GM18498 (cell line): ENCODE data around the gene TSSK3.
"Not testable (repeated sequence)": the region's sequence is repeated elsewhere in the genome, so short reads cannot be mapped to it uniquely, and the experiment has no call there.

Source experiments
- ATAC-seq: cut with Tn5 transposase; IDR thresholded peaks from one replicate; pipeline ENCODE4 v1.9.1; 2021; ENCODE audit warnings: mild to moderate bottlenecking, moderate library complexity; ENCODE audit not compliant: unreplicated experiment

TSSK3 gene

DNA sequence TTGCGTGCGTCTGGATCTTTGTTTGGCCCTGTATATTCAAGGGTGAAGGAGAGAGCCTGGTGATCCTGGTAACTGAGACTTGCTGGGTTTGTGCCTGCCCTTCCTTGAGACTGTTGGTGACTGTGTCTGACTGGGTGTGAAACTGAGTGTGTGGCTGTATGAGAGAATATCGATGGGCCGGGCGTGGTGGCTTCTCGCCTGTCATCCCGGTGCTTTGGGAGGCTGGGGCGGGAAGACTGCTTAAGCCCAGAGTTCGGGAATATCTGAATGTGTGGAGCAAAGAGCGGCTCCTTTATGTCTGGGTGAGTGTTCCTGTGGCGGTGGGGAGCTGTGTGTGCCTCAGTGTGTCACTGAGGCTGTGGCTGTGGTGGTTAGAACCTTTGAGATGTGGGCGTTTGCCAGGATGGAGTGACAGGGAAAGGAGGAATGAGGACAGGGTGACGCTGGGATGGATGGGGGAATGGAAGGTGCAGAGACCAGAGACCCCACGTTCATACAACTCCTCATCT, 23.6 kb upstream of the TSSK3 start:
- no peak for ATAC-seq

DNA sequence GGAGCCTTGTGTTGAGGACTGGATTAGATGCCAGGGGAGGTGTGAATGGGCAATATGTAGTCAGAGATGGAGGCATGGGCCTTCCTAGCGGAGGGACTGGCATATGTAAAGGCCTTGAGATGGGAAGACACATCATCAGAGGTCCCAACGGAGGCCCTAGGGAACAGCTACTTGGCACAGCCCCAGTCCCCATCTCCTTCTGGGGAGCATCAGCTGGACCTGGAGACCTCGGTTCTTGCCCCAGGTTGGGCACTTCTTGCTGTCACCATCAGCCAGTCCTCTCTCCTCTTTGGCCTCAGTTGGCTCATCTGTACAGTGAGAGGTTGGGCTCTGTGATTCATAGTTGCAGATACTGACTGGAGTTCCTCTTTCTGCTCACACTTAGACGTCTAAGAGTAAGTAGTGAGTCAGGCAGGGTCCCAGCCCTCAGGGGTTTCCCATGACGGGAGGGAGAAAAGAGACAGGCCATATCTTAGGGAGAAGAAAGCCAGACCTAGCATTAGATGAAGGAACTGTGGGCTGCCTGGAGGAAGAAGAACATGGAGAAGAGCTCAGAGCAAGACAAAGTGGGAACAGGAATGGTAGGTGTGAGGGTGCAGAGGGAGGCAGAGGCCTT, 22.9 kb upstream of the TSSK3 start:
- no peak for ATAC-seq

- ATAC-seq, result no peak
Measured at GRCh38 chr1:32341186-32341757, 21.1 kb upstream of the TSSK3 start.

- ATAC-seq, result no peak
Measured at GRCh38 chr1:32341971-32342370, 20.4 kb upstream of the TSSK3 start.

GRCh38 chr1:32342704-32343103, 19.6 kb upstream of the TSSK3 start:
- no peak for ATAC-seq

DNA sequence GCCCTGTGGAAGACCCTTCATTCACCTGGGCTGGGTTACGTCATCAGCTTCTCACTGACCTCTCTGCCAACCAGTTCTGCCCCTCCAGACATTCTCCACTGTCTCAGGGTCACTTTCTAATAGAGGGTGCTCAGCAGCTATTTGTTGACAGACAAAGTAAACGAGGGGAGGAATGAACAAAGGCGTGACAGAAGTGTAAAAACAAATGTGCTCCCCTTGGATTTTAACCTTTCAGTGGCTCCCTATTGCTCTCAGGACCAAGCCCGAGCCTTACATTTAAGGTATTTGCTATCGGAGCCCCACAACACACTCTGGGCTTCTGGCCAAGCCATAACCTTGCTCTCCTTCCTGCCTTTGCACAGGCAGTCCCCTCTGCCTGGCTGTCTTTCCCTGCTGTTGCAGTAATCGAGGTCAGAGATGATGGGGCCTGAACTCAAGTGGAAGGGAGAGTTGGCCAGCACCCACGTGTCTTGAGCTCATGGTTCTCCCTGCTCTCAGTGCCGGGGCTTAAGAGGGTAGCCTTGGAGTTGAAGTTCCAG, 17.0 kb upstream of the TSSK3 start:
- ATAC-seq, result no peak

DNA sequence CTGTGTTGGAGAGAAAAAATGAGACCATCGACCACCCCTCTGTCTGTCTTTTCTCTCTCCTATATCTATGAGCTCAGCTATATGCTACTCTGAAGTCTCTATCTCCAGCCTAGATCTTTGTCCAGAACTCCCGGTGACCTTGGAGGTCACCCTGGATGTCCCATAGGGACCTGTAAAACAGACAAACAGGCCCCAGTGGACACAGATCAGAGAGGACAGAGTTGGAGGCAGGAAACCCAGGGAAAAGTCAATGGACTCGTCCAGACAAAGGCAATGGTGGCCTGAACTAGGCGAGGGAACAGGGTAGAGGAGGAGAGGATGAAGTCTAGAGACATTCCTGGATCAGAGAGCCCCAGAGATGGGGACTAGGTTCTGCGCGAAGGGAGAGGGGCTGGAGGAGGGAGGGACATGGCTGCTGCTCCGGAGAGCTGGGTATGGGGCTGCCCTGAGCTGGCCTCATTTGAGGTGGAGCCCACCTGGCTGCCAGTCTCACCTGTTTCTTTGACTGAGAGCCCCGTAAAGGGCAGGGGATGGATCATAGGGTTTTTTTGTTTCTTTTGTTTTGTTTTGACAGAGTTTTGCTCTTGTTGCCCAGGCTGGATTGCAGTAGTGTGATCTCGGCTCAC, 15.7 kb upstream of the TSSK3 start:
- ATAC-seq, result no peak

- ATAC-seq, result no peak
Measured at GRCh38 chr1:32349211-32349708, 13.1 kb upstream of the TSSK3 start.

GRCh38 chr1:32350785-32351398, 11.4 kb upstream of the TSSK3 start:
- ATAC-seq, result peak; percentile 49

- peak; percentile 90 for ATAC-seq
Measured at GRCh38 chr1:32351399-32352238, 10.7 kb upstream of the TSSK3 start.

DNA sequence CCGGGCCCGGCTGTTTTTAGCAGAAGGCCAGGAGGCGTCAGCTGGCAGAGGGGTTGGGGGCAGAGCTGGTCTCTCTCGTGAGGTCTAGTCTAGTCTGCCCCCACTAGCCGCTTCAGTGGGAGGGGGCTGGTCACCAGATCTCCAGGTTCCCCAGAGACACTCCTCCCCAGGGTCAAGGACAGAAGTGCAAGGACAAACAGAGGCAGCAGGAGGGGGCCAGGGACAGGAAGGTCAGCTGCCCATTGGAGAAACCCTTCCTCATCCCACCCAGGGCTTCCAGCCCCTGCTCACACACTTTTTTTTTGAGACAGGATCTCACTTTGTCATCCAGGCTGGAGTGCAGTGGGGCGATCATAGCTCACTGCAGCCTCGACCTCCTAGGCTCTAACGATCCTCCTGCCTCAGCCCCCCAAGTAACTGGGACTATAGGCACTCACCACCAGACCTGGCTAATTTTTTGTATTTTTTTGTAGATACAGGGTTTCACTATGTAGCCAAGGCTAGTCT, 10.0 kb upstream of the TSSK3 start:
- ATAC-seq, result no peak

DNA sequence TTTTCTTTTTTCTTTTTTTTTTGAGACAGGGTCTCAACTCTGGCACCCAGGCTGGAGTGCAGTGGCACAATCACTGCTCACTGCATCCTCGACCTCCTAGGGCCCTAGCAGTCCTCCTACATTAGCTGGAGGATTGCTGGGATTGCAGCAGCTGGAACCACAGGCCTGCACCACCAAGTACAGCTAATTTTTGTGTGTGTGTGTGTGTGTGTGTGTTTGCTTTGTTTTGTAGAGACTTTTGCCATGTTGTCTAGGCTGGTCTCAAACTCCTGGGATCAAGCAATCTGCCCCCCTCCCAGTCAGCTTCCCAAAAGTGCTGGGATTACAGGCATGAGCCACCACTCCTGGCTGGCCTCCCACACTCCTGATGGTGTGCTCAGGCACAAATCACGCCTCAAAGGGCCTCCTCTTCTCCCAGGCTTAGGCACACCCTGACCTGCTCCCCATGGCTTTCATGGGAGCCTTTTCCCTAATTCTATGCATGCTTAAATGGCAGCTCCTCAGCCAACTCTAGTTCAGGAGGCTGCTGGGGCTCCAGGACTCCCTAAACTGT, 9.4 kb upstream of the TSSK3 start:
- ATAC-seq, result no peak

DNA sequence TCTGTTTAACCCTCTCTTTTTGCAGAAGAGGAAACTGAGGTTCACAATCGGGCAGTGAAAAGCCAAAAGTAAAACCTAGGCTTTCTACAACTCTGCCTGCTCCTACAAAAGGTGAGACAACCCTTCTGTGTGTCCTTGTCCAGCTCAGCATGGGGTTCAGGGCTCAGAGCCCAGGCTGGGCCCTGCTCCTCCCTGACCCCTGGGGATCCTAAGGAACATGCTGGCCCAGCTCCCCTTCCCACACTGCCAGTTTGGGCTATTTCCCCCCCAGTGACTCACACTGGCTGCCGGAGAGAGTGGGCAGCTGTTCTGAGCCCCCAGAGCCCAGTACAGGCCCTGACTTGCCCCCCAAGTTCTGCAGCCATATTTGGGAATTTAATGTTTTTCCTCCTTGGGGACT, 8.9 kb upstream of the TSSK3 start:
- no peak for ATAC-seq

DNA sequence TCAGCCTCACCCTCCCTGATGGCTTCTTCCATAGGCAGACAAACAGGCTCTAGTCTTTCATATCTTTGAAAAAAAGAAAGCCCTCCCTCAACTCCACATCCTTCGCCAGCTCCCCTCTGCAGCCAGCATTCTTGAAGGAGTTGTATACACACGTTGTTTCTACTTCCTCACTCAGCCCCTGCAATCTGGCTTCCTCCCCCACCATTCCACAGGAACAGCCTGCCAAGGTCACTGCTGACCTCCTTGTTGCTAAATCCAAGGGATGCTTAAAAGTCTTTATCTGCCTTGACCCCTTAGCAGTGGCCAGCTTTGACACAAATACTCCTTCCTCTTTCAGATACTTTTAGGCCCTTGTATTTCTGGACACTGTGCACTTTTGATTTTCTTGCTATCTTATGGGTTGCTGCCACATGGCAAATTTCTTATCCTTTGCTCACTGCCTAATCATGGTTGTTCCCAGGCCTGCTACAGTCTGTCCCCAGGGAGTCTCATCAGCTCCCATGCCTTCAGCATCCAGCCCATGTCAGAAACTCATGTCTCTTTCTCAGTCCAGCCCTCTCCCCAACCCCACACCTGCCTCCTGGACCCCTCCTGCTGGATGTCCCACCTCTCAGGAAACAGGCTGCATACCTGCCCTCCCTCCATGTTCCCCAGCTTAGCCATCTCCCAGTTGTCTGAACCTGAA, 8.3 kb upstream of the TSSK3 start:
- no peak for ATAC-seq

- not testable (repeated sequence) for ATAC-seq
Measured at GRCh38 chr1:32355778-32356177, 6.6 kb upstream of the TSSK3 start.

- ATAC-seq, result no peak
Measured at GRCh38 chr1:32356478-32356877, 5.9 kb upstream of the TSSK3 start.

DNA sequence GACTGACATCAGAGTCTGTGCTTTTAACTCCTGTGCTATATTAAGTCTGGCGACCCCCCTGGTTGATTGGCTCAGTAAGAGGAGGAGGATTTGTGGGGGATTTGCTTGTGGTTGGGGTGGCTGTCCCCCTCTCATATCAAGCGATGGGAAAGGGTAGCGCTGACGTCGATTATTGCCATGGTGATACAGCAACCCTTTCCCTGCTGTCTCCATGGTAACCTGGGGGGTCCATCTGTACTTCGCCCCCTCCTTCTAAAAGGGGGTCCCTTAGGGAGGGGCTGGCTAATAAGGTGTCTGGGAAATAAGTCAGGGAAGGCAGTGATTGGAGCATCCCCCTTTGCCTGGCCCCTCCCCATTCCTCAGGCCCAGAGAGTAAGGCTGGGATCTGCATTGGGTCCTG, 4.7 kb upstream of the TSSK3 start:
- ATAC-seq, result no peak

- no peak for ATAC-seq
Measured at GRCh38 chr1:32358435-32358834, 3.9 kb upstream of the TSSK3 start.

GRCh38 chr1:32361308-32361673, 1.0 kb upstream of the TSSK3 start:
- ATAC-seq, result no peak
